Measurements from ENCODE around the gene NKX1-1. TPM values are rescaled to one million over a fixed set of nuclear protein-coding genes. Genes with fewer than 3 reads are reported as not detected.

Gene NKX1-1
- total RNA-seq, 4 donors from 2014 or later = not detected

- DNase-seq (ENCODE audit: low spot score in 2 of 2) = peak; percentile 2 to 70
- intact Hi-C loops (cut with DNase I; ENCODE audit: low total_unique reads) = no loop called here
- TF ChIP-seq POLR2A (IDR thresholded peaks at IDR 0.05) (no peak), CTCF (IDR thresholded peaks at IDR 0.05) (no peak)
- no peak overlapping the region for H3K4me3 ChIP-seq (ENCODE audit: low read depth, poor library complexity, severe bottlenecking)
- WGBS, 2 donors = 60 to 61% methylated on average over 16 to 17 of the region's 17 CpGs
Measured at GRCh38 chr4:1418494-1419285, 12.4 kb upstream of the NKX1-1 start.

GRCh38 chr4:1417522-1418390 lies 11.5 kb upstream of the NKX1-1 start:
- no peak for TF ChIP-seq POLR2A (IDR thresholded peaks at IDR 0.05)
- TF ChIP-seq CTCF (IDR thresholded peaks at IDR 0.05) = no peak
- H3K4me3 ChIP-seq (ENCODE audit: low read depth, poor library complexity, severe bottlenecking) = no peak overlapping the region
- peak in 1 of 2 donors; percentile 62 for DNase-seq (ENCODE audit: low spot score in 2 of 2)
- WGBS, 2 donors = 74 to 76% methylated on average over 33 of the region's 33 CpGs
- intact Hi-C loops (cut with DNase I; ENCODE audit: low total_unique reads) = no loop called here

GRCh38 chr4:1416948-1417260 lies 10.7 kb upstream of the NKX1-1 start:
- intact Hi-C loops (cut with DNase I; ENCODE audit: low total_unique reads) = no loop called here
- no peak overlapping the region for H3K4me3 ChIP-seq (ENCODE audit: low read depth, poor library complexity, severe bottlenecking)
- DNase-seq (ENCODE audit: low spot score in 2 of 2) = peak in 1 of 2 donors; percentile 84
- 63 to 65% methylated on average over 5 to 6 of the region's 7 CpGs for WGBS, 2 donors
- TF ChIP-seq POLR2A (IDR thresholded peaks at IDR 0.05) (no peak), CTCF (IDR thresholded peaks at IDR 0.05) (no peak)

GRCh38 chr4:1416051-1416947 lies 10.1 kb upstream of the NKX1-1 start:
- 52 to 55% methylated on average over 20 to 26 of the region's 27 CpGs for WGBS, 2 donors
- intact Hi-C loops (cut with DNase I; ENCODE audit: low total_unique reads) = no loop called here
- no peak overlapping the region for H3K4me3 ChIP-seq (ENCODE audit: low read depth, poor library complexity, severe bottlenecking)
- peak in 1 of 2 donors; percentile 81 for DNase-seq (ENCODE audit: low spot score in 2 of 2)
- no peak for TF ChIP-seq POLR2A (IDR thresholded peaks at IDR 0.05)
- TF ChIP-seq CTCF (IDR thresholded peaks at IDR 0.05) = no peak

GRCh38 chr4:1415681-1415981 lies 9.4 kb upstream of the NKX1-1 start:
- peak in 1 of 2 donors; percentile 52 for DNase-seq (ENCODE audit: low spot score in 2 of 2)
- intact Hi-C loops (cut with DNase I; ENCODE audit: low total_unique reads) = no loop called here
- 63 to 73% methylated on average over 13 of the region's 13 CpGs for WGBS, 2 donors
- TF ChIP-seq CTCF (IDR thresholded peaks at IDR 0.05) = no peak
- TF ChIP-seq POLR2A (IDR thresholded peaks at IDR 0.05) = no peak
- H3K4me3 ChIP-seq (ENCODE audit: low read depth, poor library complexity, severe bottlenecking) = no peak overlapping the region
